GM10248 (cell line): ENCODE results near the gene GALNTL6.

ENCODE experiments used
- CTCF ChIA-PET: fragments of 300-600 bp; sonication (Branson Sonifier 250); formaldehyde crosslinking; extraction: SDS; loops from one replicate; lab custom pipeline; 2021; ENCODE audit warnings: antibody characterized with exemption; lab: Yijun Ruan, JAX
- POLR2A ChIA-PET: fragments of 350-650 bp; sonication (Branson Sonifier 250); formaldehyde crosslinking; extraction: SDS; loops from one replicate; lab custom pipeline; 2020; ENCODE audit warnings: antibody characterized with exemption; lab: Yijun Ruan, JAX
- DNase-seq: peaks from one replicate; pipeline ENCODE4 v3.0.0; 2012; ENCODE audit errors: extremely low spot score
- CTCF ChIP-seq: IDR thresholded peaks from 2 replicates; pipeline ENCODE4 v1.5.1; 2012; ENCODE audit warnings: mild to moderate bottlenecking, low read depth; ENCODE audit errors: extremely low read depth, missing control alignments, control extremely low read depth

Gene GALNTL6

GRCh38 chr4:171891038-171891437 is 77.8 kb downstream of the GALNTL6 start:
- CTCF ChIA-PET: no interaction called here
- DNase-seq: peak; percentile 4
- TF ChIP-seq CTCF: no peak
- POLR2A ChIA-PET: no interaction called here

- ChIA-PET CTCF (no interaction called here), POLR2A (no interaction called here)
- TF ChIP-seq CTCF: no peak
- DNase-seq: no peak
Observed at GRCh38 chr4:171896426-171896825, 83.2 kb downstream of the GALNTL6 start.

DNA sequence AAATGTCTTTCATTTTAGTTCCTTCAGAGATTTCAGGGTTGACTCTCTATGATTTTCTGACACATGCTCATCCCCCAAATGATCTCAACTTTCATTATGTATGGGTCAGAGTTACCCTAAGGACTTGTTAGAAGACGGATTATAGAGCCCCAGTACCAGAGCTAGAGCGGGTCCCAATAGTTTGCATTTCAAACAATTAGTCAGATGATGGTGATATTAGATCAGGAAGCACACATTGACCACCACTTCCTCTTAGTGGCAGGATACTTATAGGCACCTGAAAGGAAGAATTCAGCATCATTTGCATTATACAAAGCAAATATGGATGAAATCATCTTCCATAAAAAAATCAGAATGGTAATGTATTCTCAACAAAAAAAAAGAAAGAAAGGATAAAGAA is 106.1 kb downstream of the GALNTL6 start:
- TF ChIP-seq CTCF: no peak
- DNase-seq: no peak
- ChIA-PET POLR2A (no interaction called here), CTCF (no interaction called here)

GRCh38 chr4:171920901-171921300 is 107.7 kb downstream of the GALNTL6 start:
- ChIA-PET CTCF (no interaction called here), POLR2A (no interaction called here)
- no peak for DNase-seq
- no peak for TF ChIP-seq CTCF

- no peak for TF ChIP-seq CTCF
- no peak for DNase-seq
- ChIA-PET CTCF (no interaction called here), POLR2A (no interaction called here)
Observed at GRCh38 chr4:171924746-171925376, 111.7 kb downstream of the GALNTL6 start.

- ChIA-PET CTCF (no interaction called here), POLR2A (no interaction called here)
- DNase-seq: no peak
- no peak for TF ChIP-seq CTCF
Observed at GRCh38 chr4:171928336-171928735, 115.1 kb downstream of the GALNTL6 start.
